Activated T-helper 17 cell treated with anti-CD3 and anti-CD28 coated beads, Interleukin-2, amount 50 U/mL, for 72 hours (primary cell): ENCODE data around the gene JMY. TPM values are rescaled to one million over a fixed set of nuclear protein-coding genes. Genes with fewer than 3 reads are reported as not detected.

Experiments
- ATAC-seq: fragments of 150-1000 bp; cut with Tn5 transposase; replicated peaks from 2 replicates; pipeline ENCODE4 v1.10.0; 2021; ENCODE audit warnings: mild to moderate bottlenecking, moderate library complexity
- H3K27ac Mint-ChIP-seq: one replicate; pipeline ENCODE4 v1.8.0; 2022; ENCODE audit warnings: mixed read lengths
- H3K27me3 Mint-ChIP-seq: one replicate; pipeline ENCODE4 v1.8.0; 2022; ENCODE audit warnings: mixed read lengths
- H3K36me3 Mint-ChIP-seq: one replicate; pipeline ENCODE4 v1.8.0; 2022; ENCODE audit warnings: low read depth, mild to moderate bottlenecking, mixed read lengths
- H3K4me1 Mint-ChIP-seq: one replicate; pipeline ENCODE4 v1.8.0; 2022; ENCODE audit warnings: mixed read lengths
- H3K4me3 Mint-ChIP-seq: one replicate; pipeline ENCODE4 v1.8.0; 2022; ENCODE audit warnings: mild to moderate bottlenecking, mixed read lengths
- H3K9me3 Mint-ChIP-seq: one replicate; pipeline ENCODE4 v1.8.0; 2022; ENCODE audit warnings: mixed read lengths
- total RNA-seq, 2 donors: library from RNA; stranded (reverse); gene quantifications; one replicate each; pipeline ENCODE4 v1.2.3, GENCODE V29; 2022

The JMY gene
- 10 to 100 TPM; 11.2 to 13.9 TPM for total RNA-seq

- Mint-ChIP-seq H3K4me3 (peak within 1 kb of the TSS; percentile 86), H3K27ac (peak within 1 kb of the TSS; percentile 98), H3K36me3 (peaks cover 23% of the 10 kb centered on the region), H3K4me1 (peaks cover 6% of the 10 kb centered on the region), H3K9me3 (no peaks in the 10 kb centered on the region), H3K27me3 (no peaks in the 10 kb centered on the region)
- peak; percentile 76 for ATAC-seq
These were observed at the start of gene JMY for GRCh38 chr5:79235634-79236361. JMY (plus strand) TSS chr5:79236131; CDS start chr5:79236651, 520 bp downstream.

- Mint-ChIP-seq H3K27me3 (no peaks in the 10 kb centered on the region), H3K4me3 (no peak overlapping the region), H3K9me3 (no peaks in the 10 kb centered on the region), H3K4me1 (no peaks in the 10 kb centered on the region), H3K27ac (no peak overlapping the region), H3K36me3 (no peaks in the 10 kb centered on the region)
- ATAC-seq = no peak
These were observed 49.5 kb upstream of the JMY start for GRCh38 chr5:79186455-79186854.

- Mint-ChIP-seq H3K9me3 (no peaks in the 10 kb centered on the region), H3K36me3 (no peaks in the 10 kb centered on the region), H3K27ac (no peak overlapping the region), H3K27me3 (no peaks in the 10 kb centered on the region), H3K4me1 (no peaks in the 10 kb centered on the region), H3K4me3 (no peak overlapping the region)
- ATAC-seq = no peak
These were observed 46.3 kb upstream of the JMY start for GRCh38 chr5:79189439-79190234.

- H3K9me3 Mint-ChIP-seq = no peaks in the 10 kb centered on the region
- no peaks in the 10 kb centered on the region for H3K27me3 Mint-ChIP-seq
- no peak overlapping the region for H3K4me3 Mint-ChIP-seq
- no peak for ATAC-seq
- no peak overlapping the region for H3K27ac Mint-ChIP-seq
- no peaks in the 10 kb centered on the region for H3K4me1 Mint-ChIP-seq
- H3K36me3 Mint-ChIP-seq = no peaks in the 10 kb centered on the region
These were observed 45.7 kb upstream of the JMY start for GRCh38 chr5:79190235-79190529.

- ATAC-seq = no peak
- H3K9me3 Mint-ChIP-seq = no peaks in the 10 kb centered on the region
- no peaks in the 10 kb centered on the region for H3K36me3 Mint-ChIP-seq
- no peak overlapping the region for H3K4me3 Mint-ChIP-seq
- no peaks in the 10 kb centered on the region for H3K4me1 Mint-ChIP-seq
- H3K27me3 Mint-ChIP-seq = no peaks in the 10 kb centered on the region
- H3K27ac Mint-ChIP-seq = no peak overlapping the region
These were observed 44.5 kb upstream of the JMY start for GRCh38 chr5:79191457-79191856.

GRCh38 chr5:79193643-79194042 is 42.3 kb upstream of the JMY start:
- Mint-ChIP-seq H3K4me1 (no peaks in the 10 kb centered on the region), H3K36me3 (no peaks in the 10 kb centered on the region), H3K27ac (no peak overlapping the region), H3K27me3 (no peaks in the 10 kb centered on the region), H3K4me3 (no peak overlapping the region), H3K9me3 (no peaks in the 10 kb centered on the region)
- ATAC-seq = no peak

GRCh38 chr5:79200573-79201183 is 35.3 kb upstream of the JMY start:
- Mint-ChIP-seq H3K27me3 (no peaks in the 10 kb centered on the region), H3K4me1 (no peaks in the 10 kb centered on the region), H3K4me3 (no peak overlapping the region), H3K27ac (no peak overlapping the region), H3K9me3 (no peaks in the 10 kb centered on the region), H3K36me3 (no peaks in the 10 kb centered on the region)
- no peak for ATAC-seq

GRCh38 chr5:79201206-79201605 is 34.7 kb upstream of the JMY start:
- Mint-ChIP-seq H3K27ac (no peak overlapping the region), H3K4me3 (no peak overlapping the region), H3K36me3 (no peaks in the 10 kb centered on the region), H3K27me3 (no peaks in the 10 kb centered on the region), H3K4me1 (no peaks in the 10 kb centered on the region), H3K9me3 (no peaks in the 10 kb centered on the region)
- no peak for ATAC-seq

- Mint-ChIP-seq H3K9me3 (no peaks in the 10 kb centered on the region), H3K27ac (no peak overlapping the region), H3K27me3 (no peaks in the 10 kb centered on the region), H3K4me1 (no peaks in the 10 kb centered on the region), H3K4me3 (no peak overlapping the region), H3K36me3 (no peaks in the 10 kb centered on the region)
- no peak for ATAC-seq
These were observed 33.9 kb upstream of the JMY start for GRCh38 chr5:79202076-79202475.

- H3K4me3 Mint-ChIP-seq = no peak overlapping the region
- H3K27ac Mint-ChIP-seq = no peak overlapping the region
- H3K36me3 Mint-ChIP-seq = no peaks in the 10 kb centered on the region
- H3K4me1 Mint-ChIP-seq = no peaks in the 10 kb centered on the region
- ATAC-seq = no peak
- no peaks in the 10 kb centered on the region for H3K27me3 Mint-ChIP-seq
- H3K9me3 Mint-ChIP-seq = no peaks in the 10 kb centered on the region
These were observed 30.0 kb upstream of the JMY start for GRCh38 chr5:79205965-79206364.

- Mint-ChIP-seq H3K9me3 (no peaks in the 10 kb centered on the region), H3K36me3 (no peaks in the 10 kb centered on the region), H3K27me3 (no peaks in the 10 kb centered on the region), H3K4me1 (no peaks in the 10 kb centered on the region), H3K27ac (no peak overlapping the region), H3K4me3 (no peak overlapping the region)
- no peak for ATAC-seq
These were observed 29.4 kb upstream of the JMY start for GRCh38 chr5:79206541-79206940.

- no peaks in the 10 kb centered on the region for H3K36me3 Mint-ChIP-seq
- H3K9me3 Mint-ChIP-seq = no peaks in the 10 kb centered on the region
- no peak for ATAC-seq
These were observed 26.4 kb upstream of the JMY start for GRCh38 chr5:79209505-79209904.

GRCh38 chr5:79224286-79224984 is 11.5 kb upstream of the JMY start:
- H3K4me3 Mint-ChIP-seq = no peak overlapping the region
- no peaks in the 10 kb centered on the region for H3K27me3 Mint-ChIP-seq
- no peaks in the 10 kb centered on the region for H3K9me3 Mint-ChIP-seq
- no peak for ATAC-seq
- H3K36me3 Mint-ChIP-seq = no peaks in the 10 kb centered on the region
- H3K4me1 Mint-ChIP-seq = peaks cover 6% of the 10 kb centered on the region
- no peak overlapping the region for H3K27ac Mint-ChIP-seq

More at GRCh38 chr5:79209505-79209904, 26.4 kb upstream of the JMY start:
- Mint-ChIP-seq H3K4me1 (no peaks in the 10 kb centered on the region), H3K27ac (no peak overlapping the region), H3K4me3 (no peak overlapping the region), H3K27me3 (no peaks in the 10 kb centered on the region)

GRCh38 chr5:79225026-79225425 is 10.9 kb upstream of the JMY start:
- Mint-ChIP-seq H3K27me3 (no peaks in the 10 kb centered on the region), H3K36me3 (no peaks in the 10 kb centered on the region), H3K4me1 (peaks cover 9% of the 10 kb centered on the region), H3K9me3 (no peaks in the 10 kb centered on the region), H3K27ac (peak overlapping the region; percentile 62), H3K4me3 (no peak overlapping the region)
- peak; percentile 39 for ATAC-seq
